NCI-H446 (cell line): ENCODE results near the gene CSNK1D.

Experiments
- DNase-seq, 2 experiments: peaks; one replicate each; lab custom pipeline; 2025; lab: John Stamatoyannopoulos, UW

Gene CSNK1D

GRCh38 chr17:82273327-82274133 lies at the start of gene CSNK1D:
CSNK1D (minus strand) TSS chr17:82273700; CDS start chr17:82273381, 319 bp downstream.
- peak; percentile 82 to 94 for DNase-seq

DNA sequence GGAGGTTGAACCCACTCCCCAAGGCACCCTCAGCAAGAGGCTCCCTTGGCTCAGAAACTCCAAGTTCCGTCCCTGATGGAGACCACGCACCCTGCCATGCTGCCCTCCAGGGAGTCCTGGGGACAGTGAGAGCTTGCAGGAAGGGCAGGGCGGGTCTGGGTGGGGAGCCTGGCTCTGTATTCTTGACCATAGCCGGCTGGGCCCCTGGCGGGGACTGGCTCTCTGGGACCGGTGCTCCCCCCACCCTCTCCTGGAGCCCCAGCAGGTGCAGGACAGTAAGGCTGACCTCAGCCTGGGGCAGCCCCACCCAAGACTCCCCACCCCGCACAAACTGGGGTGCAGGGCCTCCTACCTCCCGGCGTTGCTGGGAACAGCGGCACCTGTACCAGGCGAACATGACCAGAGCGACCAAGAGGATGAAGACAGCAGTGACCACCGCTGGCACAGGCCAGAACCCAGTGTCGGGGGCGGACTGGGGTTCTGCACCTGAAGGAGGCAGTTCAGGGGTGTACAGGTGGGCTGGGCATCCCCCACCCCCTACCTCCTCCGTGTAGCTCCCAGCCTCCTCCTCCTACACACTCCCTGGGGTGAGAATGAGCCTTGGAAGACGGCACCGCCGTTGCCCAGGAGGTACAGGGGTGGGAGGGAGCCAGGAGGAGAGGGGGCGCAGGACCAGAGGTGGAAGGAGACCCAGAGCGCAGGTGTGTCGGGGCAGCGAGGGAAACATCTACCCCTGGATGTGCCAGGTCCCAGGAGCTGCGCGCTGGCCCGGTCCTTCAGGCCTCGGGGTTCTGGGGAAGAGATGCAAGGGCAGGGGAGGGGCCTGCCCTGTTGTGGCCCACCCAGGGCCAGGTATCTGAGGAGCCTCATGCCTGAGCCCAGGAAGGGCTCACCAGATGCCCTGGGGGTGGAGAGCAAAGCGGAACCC lies 49.3 kb upstream of the CSNK1D start:
- DNase-seq = no peak

DNA sequence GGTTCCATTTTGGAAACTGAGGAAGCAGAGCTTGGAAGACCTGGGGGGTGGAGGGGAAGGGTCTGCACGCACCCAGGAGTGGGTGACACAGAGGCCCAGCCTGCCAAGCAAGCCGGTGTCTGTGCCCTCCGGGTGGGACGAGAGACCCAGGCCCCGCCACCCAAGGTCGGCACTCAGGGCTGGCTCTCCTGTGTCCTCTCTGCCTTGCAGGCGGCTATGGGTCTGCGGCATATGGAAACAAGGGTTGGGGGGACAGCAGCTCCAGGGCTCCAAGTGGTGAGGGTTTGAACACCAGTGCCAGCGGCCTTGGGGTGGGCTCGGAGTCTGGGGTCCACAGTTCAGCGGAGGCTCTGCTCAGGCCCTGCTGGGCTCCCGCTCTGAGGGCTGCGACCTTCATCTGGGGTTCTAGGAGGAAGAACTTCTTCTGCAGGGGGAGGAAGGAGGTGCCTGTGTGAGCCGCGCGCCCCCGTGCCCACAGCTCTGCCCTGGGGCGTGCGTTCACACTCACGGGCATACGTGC lies 48.5 kb upstream of the CSNK1D start:
- DNase-seq = no peak

DNA sequence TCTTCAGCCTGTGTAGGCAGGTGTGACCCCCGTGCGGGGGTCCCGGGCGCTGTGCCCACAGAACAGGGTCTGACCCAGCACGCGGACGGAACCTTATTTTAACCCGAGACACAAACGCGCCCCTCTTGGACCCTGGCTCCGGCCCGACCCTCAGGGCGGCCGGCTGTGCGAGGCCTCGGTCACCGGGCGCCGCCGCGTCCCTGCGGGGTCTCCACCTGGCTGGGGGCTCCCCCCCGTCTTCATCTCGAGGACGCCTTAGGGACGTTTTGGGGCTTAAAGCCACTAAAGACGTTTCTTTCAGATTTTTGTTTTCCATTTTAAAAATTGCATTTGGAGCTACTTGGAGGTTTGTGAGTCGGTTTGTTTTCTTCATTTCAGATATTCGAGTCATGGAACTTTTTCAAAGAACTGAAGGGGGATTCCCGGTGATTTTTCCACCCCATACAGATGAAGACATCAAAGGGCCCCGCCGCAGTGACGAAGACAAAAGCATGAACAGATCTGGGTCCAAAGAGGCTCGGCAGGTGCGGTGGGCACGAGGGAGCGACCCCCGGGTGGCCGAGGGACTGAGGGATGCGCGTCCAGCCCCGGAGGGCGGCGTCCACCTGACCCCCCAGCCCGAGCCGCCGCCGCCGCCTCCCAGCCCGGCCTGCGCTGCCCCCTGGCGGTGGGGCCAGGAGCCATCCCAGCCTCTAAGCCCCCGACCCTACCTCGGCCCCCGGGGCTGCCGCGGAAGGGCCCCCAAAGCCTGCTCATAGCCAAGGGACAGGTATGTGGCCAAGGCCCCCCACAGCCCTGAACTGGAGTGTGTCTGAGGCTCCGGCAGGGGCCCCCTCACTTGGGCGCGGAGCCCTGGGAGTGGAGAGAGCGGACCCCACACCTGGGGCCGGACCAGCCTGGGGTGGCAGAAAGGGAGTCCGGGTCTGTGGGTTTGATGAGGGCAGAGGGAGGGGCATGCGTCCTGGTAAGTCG lies 47.7 kb upstream of the CSNK1D start:
- no peak for DNase-seq

DNA sequence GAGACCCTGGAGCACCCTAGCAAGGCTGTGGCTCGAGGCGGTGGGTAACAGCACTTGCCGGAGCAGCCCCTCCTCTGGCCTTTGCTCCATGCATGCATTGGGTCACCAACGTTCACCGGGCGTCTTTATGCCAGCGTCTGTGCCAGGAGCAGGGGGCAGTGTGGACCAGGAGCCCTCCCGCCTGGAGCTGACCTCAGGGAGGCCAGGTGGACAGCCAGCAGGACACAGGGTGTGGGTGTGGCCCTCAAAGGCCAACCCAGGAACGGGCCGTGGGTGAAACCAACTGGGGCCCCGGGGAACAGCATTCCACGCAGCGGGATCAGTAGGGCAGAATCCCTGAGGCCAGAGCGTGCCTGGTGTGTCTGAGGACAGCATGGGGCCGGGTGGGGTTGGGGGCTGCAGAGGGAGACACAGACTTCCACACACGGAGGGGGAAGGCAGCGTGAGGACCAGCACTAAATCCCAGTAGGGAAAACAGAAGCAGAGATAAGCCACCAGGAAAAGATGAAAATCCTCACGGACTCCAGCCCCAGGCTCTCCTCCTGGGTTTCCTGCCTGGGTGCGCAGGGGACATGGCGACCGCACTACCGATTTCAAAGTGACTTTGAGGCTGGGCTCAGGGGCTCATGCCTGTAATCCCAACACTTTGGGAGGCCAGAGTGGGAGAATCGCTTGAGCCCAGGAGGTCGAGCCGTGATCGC lies 46.8 kb upstream of the CSNK1D start:
- no peak for DNase-seq

GRCh38 chr17:82319619-82320062 lies 46.1 kb upstream of the CSNK1D start:
- no peak for DNase-seq

- no peak for DNase-seq
Measured at GRCh38 chr17:82318772-82319606, 45.5 kb upstream of the CSNK1D start.

DNA sequence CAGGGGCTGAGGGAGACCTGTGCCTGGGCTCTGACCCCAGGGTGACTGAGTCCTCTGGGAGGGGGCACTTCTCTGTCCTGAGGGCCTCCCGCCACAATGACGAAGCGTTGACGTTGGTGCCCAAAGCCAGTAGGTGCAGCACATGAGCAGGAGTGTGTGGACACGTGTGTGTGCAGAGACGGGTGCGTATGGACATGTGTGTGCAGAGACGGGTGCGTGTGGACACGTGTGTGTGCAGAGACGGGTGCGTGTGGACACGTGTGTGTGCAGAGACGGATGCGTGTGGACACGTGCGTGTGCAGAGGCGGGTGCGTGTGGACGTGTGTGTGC lies 44.6 kb upstream of the CSNK1D start:
- no peak for DNase-seq

GRCh38 chr17:82317394-82318168 lies 44.1 kb upstream of the CSNK1D start, which contains the start of gene CD7:
CD7 (minus strand) TSS chr17:82317608; CDS start chr17:82317495, 113 bp downstream.
- DNase-seq = no peak

- DNase-seq = no peak
Measured at GRCh38 chr17:82316651-82317393, 43.3 kb upstream of the CSNK1D start.

GRCh38 chr17:82315703-82316358 lies 42.3 kb upstream of the CSNK1D start:
- DNase-seq = no peak

GRCh38 chr17:82314727-82315605 lies 41.5 kb upstream of the CSNK1D start:
- DNase-seq = no peak

- DNase-seq = no peak
Measured at GRCh38 chr17:82314012-82314726, 40.7 kb upstream of the CSNK1D start.

DNA sequence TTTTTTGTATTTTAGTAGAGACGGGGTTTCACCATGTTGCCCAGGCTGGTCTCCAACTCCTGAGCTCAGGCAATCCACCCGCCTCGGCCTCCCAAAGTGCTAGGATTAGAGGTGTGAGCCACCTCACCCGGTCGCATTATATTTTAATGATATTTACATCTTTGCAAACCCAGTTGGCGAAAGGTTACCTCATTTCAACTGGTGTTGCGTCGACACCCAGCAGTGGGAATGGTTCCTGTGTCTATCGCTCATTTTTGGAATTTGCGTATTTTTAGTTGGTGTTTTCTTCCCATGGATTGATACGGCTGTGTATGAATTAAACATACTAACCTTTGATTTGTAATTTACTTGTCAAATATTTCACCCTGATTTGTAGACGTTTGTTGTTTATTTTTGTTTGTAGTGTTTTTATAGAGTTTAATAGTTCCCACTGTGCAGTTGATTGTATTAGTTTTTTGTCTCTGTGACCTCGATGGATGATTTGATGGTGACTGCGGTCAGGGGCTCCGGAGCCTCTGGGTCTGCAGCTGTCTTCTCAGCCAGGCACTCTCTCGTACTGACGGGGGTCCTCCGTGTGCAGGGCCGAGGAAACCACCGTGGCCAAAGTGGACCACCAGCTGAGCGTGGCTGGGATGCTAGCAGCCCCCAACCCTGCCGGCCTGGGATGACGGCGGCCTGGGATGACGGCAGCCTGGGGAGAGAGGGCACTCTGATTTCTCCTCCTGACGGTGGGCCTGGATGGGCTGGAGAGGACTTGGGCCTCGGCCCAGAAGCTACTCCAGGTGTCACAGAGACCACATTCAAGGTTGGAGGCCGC lies 39.9 kb upstream of the CSNK1D start:
- DNase-seq = no peak

DNA sequence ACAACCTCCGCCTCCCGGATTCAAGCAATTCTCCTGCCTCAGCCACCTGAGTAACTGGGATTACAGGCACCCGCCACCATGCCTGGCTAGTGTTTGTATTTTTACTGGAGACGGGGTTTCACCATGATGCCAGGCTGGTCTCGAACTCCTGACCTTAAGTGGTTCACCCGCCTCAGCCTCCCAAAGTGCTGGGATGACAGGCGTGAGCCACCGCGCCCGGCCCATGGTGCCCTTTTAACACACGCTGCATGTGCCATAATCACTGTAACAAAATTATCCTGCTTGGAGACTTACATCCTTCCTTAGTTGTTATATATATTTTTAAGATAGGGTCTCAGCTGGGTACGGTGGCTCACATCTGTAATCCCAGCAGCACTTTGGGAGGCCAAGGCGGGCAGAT lies 38.5 kb upstream of the CSNK1D start:
- DNase-seq = no peak
